ENCODE measurements around the gene WASF3.

Gene WASF3

GRCh38 chr13:26523007-26523406, 34.5 kb upstream of the WASF3 start:
- H4K91ac ChIP-seq (ENCODE audit: low read length): no peak overlapping the region
- H3K4me2 ChIP-seq (ENCODE audit: low read length, poor library complexity, severe bottlenecking): no peak overlapping the region
- DNase-seq: no peak
- H3K18ac ChIP-seq (ENCODE audit: low read depth in 1 of 2, low read length in 2 of 2): no peak overlapping the region
- H3K27ac ChIP-seq (ENCODE audit: low read length, poor library complexity, severe bottlenecking): no peak overlapping the region
- peaks cover 8 to 11% of the 10 kb centered on the region in 2 experiments for H3K27me3 ChIP-seq (ENCODE audit: control insufficient read depth in 1 of 2, insufficient read depth in 1 of 2, low read length in 2 of 2)
- H3K4me1 ChIP-seq (ENCODE audit: control insufficient read depth, insufficient read depth, low read depth, low read length): no peaks in the 10 kb centered on the region
- no peak overlapping the region for H3K4ac ChIP-seq (ENCODE audit: low read depth in 1 of 2, low read length in 2 of 2)
- no peaks in the 10 kb centered on the region for H3K36me3 ChIP-seq (ENCODE audit: control insufficient read depth in 1 of 2, insufficient read depth in 2 of 2, low read depth in 1 of 2, low read length in 2 of 2)
- H3K14ac ChIP-seq (ENCODE audit: low read length in 2 of 2): no peak overlapping the region
- no peak overlapping the region for H3K4me3 ChIP-seq (ENCODE audit: insufficient read depth in 1 of 2, low read depth in 1 of 2, low read length in 2 of 2)
- H2BK5ac ChIP-seq (ENCODE audit: low read depth, low read length, poor library complexity, severe bottlenecking): no peak overlapping the region
- H2BK15ac ChIP-seq (ENCODE audit: low read depth, poor library complexity, severe bottlenecking): no peak overlapping the region
- H4K8ac ChIP-seq (ENCODE audit: low read length): no peak overlapping the region
- no peak overlapping the region for H2BK12ac ChIP-seq (ENCODE audit: low read length in 2 of 2)
- no peak overlapping the region for H3K23ac ChIP-seq (ENCODE audit: low read length in 2 of 2)
- H2AK5ac ChIP-seq (ENCODE audit: low read length, severe bottlenecking): no peak overlapping the region
- peaks cover 6% of the 10 kb centered on the region for H3K9me3 ChIP-seq (ENCODE audit: control insufficient read depth, low read length)
- no peaks in the 10 kb centered on the region for H3K79me1 ChIP-seq (replicated peaks; ENCODE audit: low read length, poor library complexity, severe bottlenecking)
- no peak overlapping the region for H2BK120ac ChIP-seq (ENCODE audit: low read depth, low read length)
- no peak overlapping the region for H2AFZ ChIP-seq (ENCODE audit: low read depth, low read length)
- 92% methylated on average over 6 of the region's 6 CpGs for WGBS
- no peak overlapping the region for H3K9ac ChIP-seq (ENCODE audit: low read length)

GRCh38 chr13:26525528-26525927, 32.0 kb upstream of the WASF3 start:
- H2BK120ac ChIP-seq (ENCODE audit: low read depth, low read length): no peak overlapping the region
- H3K4me1 ChIP-seq (ENCODE audit: control insufficient read depth, insufficient read depth, low read depth, low read length): no peaks in the 10 kb centered on the region
- no peak overlapping the region for H3K18ac ChIP-seq (ENCODE audit: low read depth in 1 of 2, low read length in 2 of 2)
- H4K8ac ChIP-seq (ENCODE audit: low read length): no peak overlapping the region
- H3K36me3 ChIP-seq (ENCODE audit: control insufficient read depth in 1 of 2, insufficient read depth in 2 of 2, low read depth in 1 of 2, low read length in 2 of 2): no peaks in the 10 kb centered on the region
- no peak overlapping the region for H3K27ac ChIP-seq (ENCODE audit: low read length, poor library complexity, severe bottlenecking)
- no peak overlapping the region for H2AK5ac ChIP-seq (ENCODE audit: low read length, severe bottlenecking)
- no peak overlapping the region for H3K14ac ChIP-seq (ENCODE audit: low read length in 2 of 2)
- H2AFZ ChIP-seq (ENCODE audit: low read depth, low read length): no peak overlapping the region
- no peak overlapping the region for H2BK5ac ChIP-seq (ENCODE audit: low read depth, low read length, poor library complexity, severe bottlenecking)
- H4K91ac ChIP-seq (ENCODE audit: low read length): no peak overlapping the region
- H3K4ac ChIP-seq (ENCODE audit: low read depth in 1 of 2, low read length in 2 of 2): no peak overlapping the region
- peaks cover 7 to 16% of the 10 kb centered on the region in 2 experiments for H3K27me3 ChIP-seq (ENCODE audit: control insufficient read depth in 1 of 2, insufficient read depth in 1 of 2, low read length in 2 of 2)
- H3K4me3 ChIP-seq (ENCODE audit: insufficient read depth in 1 of 2, low read depth in 1 of 2, low read length in 2 of 2): no peak overlapping the region
- no peaks in the 10 kb centered on the region for H3K79me1 ChIP-seq (replicated peaks; ENCODE audit: low read length, poor library complexity, severe bottlenecking)
- H2BK12ac ChIP-seq (ENCODE audit: low read length in 2 of 2): no peak overlapping the region
- no peak overlapping the region for H2BK15ac ChIP-seq (ENCODE audit: low read depth, poor library complexity, severe bottlenecking)
- H3K9ac ChIP-seq (ENCODE audit: low read length): no peak overlapping the region
- peaks cover 6% of the 10 kb centered on the region for H3K9me3 ChIP-seq (ENCODE audit: control insufficient read depth, low read length)
- no peak overlapping the region for H3K4me2 ChIP-seq (ENCODE audit: low read length, poor library complexity, severe bottlenecking)
- no peak overlapping the region for H3K23ac ChIP-seq (ENCODE audit: low read length in 2 of 2)
- DNase-seq: no peak

GRCh38 chr13:26526702-26527216, 30.7 kb upstream of the WASF3 start:
- Histone ChIP-seq H3K4me3 (ENCODE audit: insufficient read depth in 1 of 2, low read depth in 1 of 2, low read length in 2 of 2) (no peak overlapping the region), H3K79me1 (replicated peaks; ENCODE audit: low read length, poor library complexity, severe bottlenecking) (no peaks in the 10 kb centered on the region), H2BK12ac (ENCODE audit: low read length in 2 of 2) (no peak overlapping the region), H2BK5ac (ENCODE audit: low read depth, low read length, poor library complexity, severe bottlenecking) (no peak overlapping the region), H4K8ac (ENCODE audit: low read length) (no peak overlapping the region), H2BK120ac (ENCODE audit: low read depth, low read length) (no peak overlapping the region), H3K27ac (ENCODE audit: low read length, poor library complexity, severe bottlenecking) (no peak overlapping the region), H3K18ac (ENCODE audit: low read depth in 1 of 2, low read length in 2 of 2) (no peak overlapping the region), H4K91ac (ENCODE audit: low read length) (no peak overlapping the region), H3K27me3 (ENCODE audit: control insufficient read depth in 1 of 2, insufficient read depth in 1 of 2, low read length in 2 of 2) (peaks cover 8 to 16% of the 10 kb centered on the region in 2 experiments), H3K4me1 (ENCODE audit: control insufficient read depth, insufficient read depth, low read depth, low read length) (no peaks in the 10 kb centered on the region), H3K4ac (ENCODE audit: low read depth in 1 of 2, low read length in 2 of 2) (no peak overlapping the region), H2AK5ac (ENCODE audit: low read length, severe bottlenecking) (no peak overlapping the region), H2AFZ (ENCODE audit: low read depth, low read length) (no peak overlapping the region), H3K9ac (ENCODE audit: low read length) (no peak overlapping the region), H3K23ac (ENCODE audit: low read length in 2 of 2) (no peak overlapping the region), H3K9me3 (ENCODE audit: control insufficient read depth, low read length) (no peaks in the 10 kb centered on the region), H3K4me2 (ENCODE audit: low read length, poor library complexity, severe bottlenecking) (no peak overlapping the region), H3K14ac (ENCODE audit: low read length in 2 of 2) (no peak overlapping the region), H2BK15ac (ENCODE audit: low read depth, poor library complexity, severe bottlenecking) (no peak overlapping the region), H3K36me3 (ENCODE audit: control insufficient read depth in 1 of 2, insufficient read depth in 2 of 2, low read depth in 1 of 2, low read length in 2 of 2) (no peaks in the 10 kb centered on the region)
- 80% methylated on average over 1 of the region's 2 CpGs for WGBS
- no peak for DNase-seq

GRCh38 chr13:26528527-26528926, 29.0 kb upstream of the WASF3 start:
- no peak overlapping the region for H3K4me2 ChIP-seq (ENCODE audit: low read length, poor library complexity, severe bottlenecking)
- no peak overlapping the region for H2BK120ac ChIP-seq (ENCODE audit: low read depth, low read length)
- no peak overlapping the region for H3K27ac ChIP-seq (ENCODE audit: low read length, poor library complexity, severe bottlenecking)
- H3K36me3 ChIP-seq (ENCODE audit: control insufficient read depth in 1 of 2, insufficient read depth in 2 of 2, low read depth in 1 of 2, low read length in 2 of 2): no peaks in the 10 kb centered on the region
- H3K79me1 ChIP-seq (replicated peaks; ENCODE audit: low read length, poor library complexity, severe bottlenecking): no peaks in the 10 kb centered on the region
- 14% methylated on average over 1 of the region's 1 CpG for WGBS
- H2AFZ ChIP-seq (ENCODE audit: low read depth, low read length): no peak overlapping the region
- H2AK5ac ChIP-seq (ENCODE audit: low read length, severe bottlenecking): no peak overlapping the region
- no peak overlapping the region for H2BK15ac ChIP-seq (ENCODE audit: low read depth, poor library complexity, severe bottlenecking)
- no peak overlapping the region for H4K91ac ChIP-seq (ENCODE audit: low read length)
- H3K23ac ChIP-seq (ENCODE audit: low read length in 2 of 2): no peak overlapping the region
- no peak overlapping the region for H3K9ac ChIP-seq (ENCODE audit: low read length)
- H3K4me1 ChIP-seq (ENCODE audit: control insufficient read depth, insufficient read depth, low read depth, low read length): no peaks in the 10 kb centered on the region
- no peak overlapping the region for H3K4ac ChIP-seq (ENCODE audit: low read depth in 1 of 2, low read length in 2 of 2)
- H3K18ac ChIP-seq (ENCODE audit: low read depth in 1 of 2, low read length in 2 of 2): no peak overlapping the region
- no peak overlapping the region for H3K14ac ChIP-seq (ENCODE audit: low read length in 2 of 2)
- no peak overlapping the region for H4K8ac ChIP-seq (ENCODE audit: low read length)
- no peak overlapping the region for H2BK12ac ChIP-seq (ENCODE audit: low read length in 2 of 2)
- no peak for DNase-seq
- H3K4me3 ChIP-seq (ENCODE audit: insufficient read depth in 1 of 2, low read depth in 1 of 2, low read length in 2 of 2): no peak overlapping the region
- peaks cover 16 to 20% of the 10 kb centered on the region in 2 experiments for H3K27me3 ChIP-seq (ENCODE audit: control insufficient read depth in 1 of 2, insufficient read depth in 1 of 2, low read length in 2 of 2)
- no peaks in the 10 kb centered on the region for H3K9me3 ChIP-seq (ENCODE audit: control insufficient read depth, low read length)
- no peak overlapping the region for H2BK5ac ChIP-seq (ENCODE audit: low read depth, low read length, poor library complexity, severe bottlenecking)
